LNCAP (cell line): ENCODE data around the gene TMTC4.

ENCODE experiments used
- CTCF ChIP-seq: fragments of 450-650 bp; IDR thresholded peaks from 2 replicates; pipeline ENCODE4 v1.5.1; 2017; ENCODE audit warnings: mild to moderate bottlenecking

TMTC4 gene

DNA sequence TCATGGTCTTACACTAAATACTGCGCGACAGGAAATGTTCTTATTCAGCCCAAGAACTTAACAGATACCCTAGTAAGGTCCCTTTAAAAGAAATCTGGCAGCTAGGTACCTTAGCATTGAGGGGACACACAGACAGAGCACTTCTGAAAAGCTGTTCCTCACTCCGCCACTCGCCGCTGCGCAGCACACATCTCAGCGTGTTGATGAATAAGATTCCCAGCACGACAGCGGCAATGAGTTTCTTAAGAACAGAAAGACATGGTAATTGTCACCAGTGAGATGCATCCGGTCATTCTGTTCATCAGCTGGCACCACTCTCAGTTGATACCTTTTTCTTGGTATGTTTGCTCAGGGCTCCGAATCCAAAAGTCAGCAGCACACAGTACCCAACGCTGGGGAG lies 39.9 kb downstream of the TMTC4 start:
- TF ChIP-seq CTCF, result no peak

GRCh38 chr13:100633461-100633860 lies 41.1 kb downstream of the TMTC4 start:
- TF ChIP-seq CTCF, result no peak

- TF ChIP-seq CTCF, result no peak
These were observed 44.0 kb downstream of the TMTC4 start for GRCh38 chr13:100630555-100630954.

GRCh38 chr13:100627120-100627519 lies 47.5 kb downstream of the TMTC4 start:
- TF ChIP-seq CTCF, result no peak

DNA sequence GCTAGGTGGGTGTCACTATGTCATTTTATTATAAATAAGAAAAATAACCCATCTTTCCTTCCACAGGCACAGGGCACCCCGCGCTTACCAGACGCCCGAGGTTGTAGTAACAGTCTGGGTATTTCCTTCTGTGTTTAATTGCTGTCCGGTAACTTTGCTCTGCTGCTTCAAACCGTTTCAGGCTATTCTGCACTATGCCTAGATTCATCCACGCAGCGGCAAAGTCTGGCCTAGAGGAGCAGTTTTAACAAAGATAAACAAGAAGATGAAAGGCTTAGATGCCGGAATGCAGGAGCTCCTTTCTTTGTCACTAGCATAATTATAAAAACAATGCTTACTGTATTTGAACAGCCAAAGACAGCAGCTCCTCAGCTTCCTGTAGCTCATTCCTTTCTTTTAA lies 49.1 kb downstream of the TMTC4 start:
- TF ChIP-seq CTCF, result no peak

- TF ChIP-seq CTCF, result no peak
These were observed 53.8 kb downstream of the TMTC4 start for GRCh38 chr13:100620792-100621191.

- no peak for TF ChIP-seq CTCF
These were observed 54.7 kb downstream of the TMTC4 start for GRCh38 chr13:100619940-100620339.

- no peak for TF ChIP-seq CTCF
These were observed 61.6 kb downstream of the TMTC4 start for GRCh38 chr13:100613031-100613430.
